ENCODE results near the gene GSTA4. TPM values are rescaled to one million over a fixed set of nuclear protein-coding genes. Genes with fewer than 3 reads are reported as not detected.

Gene GSTA4
- total and polyA plus RNA-seq, 4 donors = 7.9 to 22.7 (median 16.8) TPM

DNA sequence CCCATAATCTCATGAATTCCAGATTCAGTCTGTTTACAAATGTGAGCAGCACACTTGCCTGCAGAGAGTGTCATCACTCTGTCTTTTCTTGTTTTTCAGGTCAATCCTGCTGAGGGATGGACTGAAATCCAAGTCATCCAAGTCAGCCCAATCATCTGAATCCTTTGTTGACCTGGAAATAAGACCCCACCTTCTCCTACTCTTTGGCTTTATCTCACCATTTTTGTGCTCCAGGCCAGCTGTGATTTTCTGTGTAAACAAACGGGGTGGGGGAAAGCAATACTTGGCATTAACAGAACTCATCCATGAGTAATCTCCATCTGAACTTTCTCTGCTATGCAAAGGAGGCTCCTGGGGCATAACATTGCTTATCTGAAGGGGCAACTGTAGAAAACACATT lies 16.9 kb upstream of the GSTA4 start:
- Histone ChIP-seq H3K27ac (ENCODE audit: low read depth in 1 of 2, low read length in 2 of 2) (no peak overlapping the region), H3K27me3 (ENCODE audit: control insufficient read depth in 4 of 4, insufficient read depth in 4 of 4, low read length in 3 of 4) (no peaks in the 10 kb centered on the region), H3K9me3 (ENCODE audit: control insufficient read depth in 4 of 4, low read length in 3 of 4) (no peaks in the 10 kb centered on the region), H3K36me3 (ENCODE audit: control insufficient read depth in 4 of 4, insufficient read depth in 3 of 4, low read depth in 1 of 4, low read length in 3 of 4) (peaks cover 13 to 82% (median 66%) of the 10 kb centered on the region in 4 donors), H3K9ac (ENCODE audit: low read depth in 1 of 2, low read length in 2 of 2) (no peak overlapping the region), H3K4me3 (ENCODE audit: low read depth in 1 of 3, low read length in 3 of 3) (no peak overlapping the region), H3K4me1 (ENCODE audit: control insufficient read depth in 4 of 4, insufficient read depth in 4 of 4, low read length in 3 of 4) (no peaks in the 10 kb centered on the region)
- 89% methylated on average over 1 of the region's 1 CpG for WGBS
- no peak for DNase-seq (ENCODE audit: low spot score)
- TF ChIP-seq FOXA2 (IDR thresholded peaks at IDR 0.05) (no peak), HNF4G (IDR thresholded peaks at IDR 0.05) (no peak), JUND (IDR thresholded peaks at IDR 0.05) (no peak), SP1 (IDR thresholded peaks at IDR 0.05) (no peak), TAF1 (conservative IDR thresholded peaks at IDR 0.05) (no peak), HNF4A (conservative IDR thresholded peaks at IDR 0.05) (no peak), CTCF (IDR thresholded peaks at IDR 0.05; ENCODE audit: low read depth, low read length, missing input control) (no peak), NR2F2 (IDR thresholded peaks at IDR 0.05) (no peak)
- TF ChIP-seq, protein P1, sequence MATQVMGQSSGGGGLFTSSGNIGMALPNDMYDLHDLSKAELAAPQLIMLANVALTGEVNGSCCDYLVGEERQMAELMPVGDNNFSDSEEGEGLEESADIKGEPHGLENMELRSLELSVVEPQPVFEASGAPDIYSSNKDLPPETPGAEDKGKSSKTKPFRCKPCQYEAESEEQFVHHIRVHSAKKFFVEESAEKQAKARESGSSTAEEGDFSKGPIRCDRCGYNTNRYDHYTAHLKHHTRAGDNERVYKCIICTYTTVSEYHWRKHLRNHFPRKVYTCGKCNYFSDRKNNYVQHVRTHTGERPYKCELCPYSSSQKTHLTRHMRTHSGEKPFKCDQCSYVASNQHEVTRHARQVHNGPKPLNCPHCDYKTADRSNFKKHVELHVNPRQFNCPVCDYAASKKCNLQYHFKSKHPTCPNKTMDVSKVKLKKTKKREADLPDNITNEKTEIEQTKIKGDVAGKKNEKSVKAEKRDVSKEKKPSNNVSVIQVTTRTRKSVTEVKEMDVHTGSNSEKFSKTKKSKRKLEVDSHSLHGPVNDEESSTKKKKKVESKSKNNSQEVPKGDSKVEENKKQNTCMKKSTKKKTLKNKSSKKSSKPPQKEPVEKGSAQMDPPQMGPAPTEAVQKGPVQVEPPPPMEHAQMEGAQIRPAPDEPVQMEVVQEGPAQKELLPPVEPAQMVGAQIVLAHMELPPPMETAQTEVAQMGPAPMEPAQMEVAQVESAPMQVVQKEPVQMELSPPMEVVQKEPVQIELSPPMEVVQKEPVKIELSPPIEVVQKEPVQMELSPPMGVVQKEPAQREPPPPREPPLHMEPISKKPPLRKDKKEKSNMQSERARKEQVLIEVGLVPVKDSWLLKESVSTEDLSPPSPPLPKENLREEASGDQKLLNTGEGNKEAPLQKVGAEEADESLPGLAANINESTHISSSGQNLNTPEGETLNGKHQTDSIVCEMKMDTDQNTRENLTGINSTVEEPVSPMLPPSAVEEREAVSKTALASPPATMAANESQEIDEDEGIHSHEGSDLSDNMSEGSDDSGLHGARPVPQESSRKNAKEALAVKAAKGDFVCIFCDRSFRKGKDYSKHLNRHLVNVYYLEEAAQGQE (IDR thresholded peaks at IDR 0.05) = no peak

- Histone ChIP-seq H3K4me1 (ENCODE audit: control insufficient read depth in 4 of 4, insufficient read depth in 4 of 4, low read length in 3 of 4) (no peaks in the 10 kb centered on the region), H3K4me3 (ENCODE audit: low read depth in 1 of 3, low read length in 3 of 3) (no peak overlapping the region), H3K36me3 (ENCODE audit: control insufficient read depth in 4 of 4, insufficient read depth in 3 of 4, low read depth in 1 of 4, low read length in 3 of 4) (peaks cover 15 to 85% (median 68%) of the 10 kb centered on the region in 4 donors), H3K27me3 (ENCODE audit: control insufficient read depth in 4 of 4, insufficient read depth in 4 of 4, low read length in 3 of 4) (no peaks in the 10 kb centered on the region), H3K9me3 (ENCODE audit: control insufficient read depth in 4 of 4, low read length in 3 of 4) (no peaks in the 10 kb centered on the region), H3K9ac (ENCODE audit: low read depth in 1 of 2, low read length in 2 of 2) (no peak overlapping the region), H3K27ac (ENCODE audit: low read depth in 1 of 2, low read length in 2 of 2) (no peak overlapping the region)
- no peak for DNase-seq (ENCODE audit: low spot score)
- 100% methylated on average over 1 of the region's 1 CpG for WGBS
- TF ChIP-seq, protein P2, sequence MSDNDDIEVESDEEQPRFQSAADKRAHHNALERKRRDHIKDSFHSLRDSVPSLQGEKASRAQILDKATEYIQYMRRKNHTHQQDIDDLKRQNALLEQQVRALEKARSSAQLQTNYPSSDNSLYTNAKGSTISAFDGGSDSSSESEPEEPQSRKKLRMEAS (IDR thresholded peaks at IDR 0.05) = no peak
- TF ChIP-seq, protein P1 (IDR thresholded peaks at IDR 0.05) = no peak
- TF ChIP-seq GABPA (IDR thresholded peaks at IDR 0.05 in 1 of 2, conservative IDR thresholded peaks at IDR 0.05 in 1 of 2) (no peak), ZBTB33 (IDR thresholded peaks at IDR 0.05) (no peak), TAF1 (conservative IDR thresholded peaks at IDR 0.05) (no peak), CTCF (IDR thresholded peaks at IDR 0.05; ENCODE audit: low read depth, low read length, missing input control) (no peak), RXRA (IDR thresholded peaks at IDR 0.05) (no peak), HNF4A (conservative IDR thresholded peaks at IDR 0.05) (no peak)
- TF ChIP-seq, protein P3, sequence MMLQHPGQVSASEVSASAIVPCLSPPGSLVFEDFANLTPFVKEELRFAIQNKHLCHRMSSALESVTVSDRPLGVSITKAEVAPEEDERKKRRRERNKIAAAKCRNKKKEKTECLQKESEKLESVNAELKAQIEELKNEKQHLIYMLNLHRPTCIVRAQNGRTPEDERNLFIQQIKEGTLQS (IDR thresholded peaks at IDR 0.05) = no peak
Measured at GRCh38 chr6:53010504-53010903, 15.4 kb upstream of the GSTA4 start.
